Ureter (tissue), 1 donor: ENCODE data around the gene MYCL. TPM values are rescaled to one million over a fixed set of nuclear protein-coding genes. Genes with fewer than 3 reads are reported as not detected.
"Not testable (repeated sequence)": the region's sequence is repeated elsewhere in the genome, so short reads cannot be mapped to it uniquely, and the experiment has no call there.

Experiments
- DNase-seq: peaks from one replicate; pipeline ENCODE4 v3.0.0-alpha.2; 2020; ENCODE audit warnings: low spot score
- total RNA-seq: library from RNA; stranded (reverse); gene quantifications from one replicate; pipeline ENCODE4 v1.2.4, GENCODE V29; 2023
- donor health status: DM: yes; HTN: yes; CAD: no.

The MYCL gene
- total RNA-seq, 1 donor from 2014 or later, result 84.3 TPM

- DNase-seq, result no peak
Observed at GRCh38 chr1:39890880-39891279, 10.8 kb downstream of the MYCL start.

DNA sequence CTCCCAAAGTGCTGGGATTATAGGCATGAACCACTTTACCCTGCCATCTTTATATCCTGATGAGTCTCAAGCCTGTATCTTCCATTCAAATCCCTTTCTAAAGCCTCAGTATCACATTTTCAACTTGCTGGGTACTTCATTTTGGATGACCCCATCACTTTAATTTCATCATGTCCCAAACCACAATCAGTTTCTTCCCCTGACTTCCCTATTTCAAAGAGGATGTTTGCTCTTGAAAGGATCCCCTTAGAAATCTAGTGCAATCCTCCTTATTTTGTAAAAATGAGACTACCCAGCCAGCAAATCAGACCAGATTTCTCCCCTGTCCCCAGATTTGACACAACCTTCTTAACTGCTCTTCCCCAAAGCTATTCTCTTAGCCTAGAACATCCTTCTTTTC is 11.4 kb downstream of the MYCL start:
- no peak for DNase-seq

DNA sequence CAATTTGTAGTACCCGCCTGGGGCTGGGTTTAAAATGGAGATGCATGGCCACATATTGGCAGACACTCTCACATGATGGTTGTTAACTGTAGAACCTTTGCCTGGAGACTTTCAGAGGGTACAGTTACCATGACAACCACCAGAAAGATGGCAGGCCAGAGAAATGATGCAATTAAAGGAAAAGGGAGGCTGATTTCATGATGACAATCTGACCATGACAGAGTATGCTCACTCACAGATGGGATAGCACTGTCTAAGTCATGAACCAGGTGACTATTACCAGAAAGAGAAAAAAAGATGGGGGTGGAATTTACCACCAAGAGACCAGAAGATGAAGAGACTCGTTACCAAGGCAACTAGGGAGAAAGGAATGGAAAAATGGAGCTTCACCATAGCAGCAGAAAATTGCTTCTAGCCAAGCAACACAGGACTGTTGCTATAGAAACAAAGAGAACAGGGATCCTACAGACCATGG is 14.9 kb downstream of the MYCL start:
- no peak for DNase-seq

GRCh38 chr1:39885516-39885915 is 16.2 kb downstream of the MYCL start:
- no peak for DNase-seq

GRCh38 chr1:39882152-39882551 is 19.6 kb downstream of the MYCL start:
- no peak for DNase-seq

GRCh38 chr1:39877980-39878956 is 23.4 kb downstream of the MYCL start:
- no peak for DNase-seq

DNA sequence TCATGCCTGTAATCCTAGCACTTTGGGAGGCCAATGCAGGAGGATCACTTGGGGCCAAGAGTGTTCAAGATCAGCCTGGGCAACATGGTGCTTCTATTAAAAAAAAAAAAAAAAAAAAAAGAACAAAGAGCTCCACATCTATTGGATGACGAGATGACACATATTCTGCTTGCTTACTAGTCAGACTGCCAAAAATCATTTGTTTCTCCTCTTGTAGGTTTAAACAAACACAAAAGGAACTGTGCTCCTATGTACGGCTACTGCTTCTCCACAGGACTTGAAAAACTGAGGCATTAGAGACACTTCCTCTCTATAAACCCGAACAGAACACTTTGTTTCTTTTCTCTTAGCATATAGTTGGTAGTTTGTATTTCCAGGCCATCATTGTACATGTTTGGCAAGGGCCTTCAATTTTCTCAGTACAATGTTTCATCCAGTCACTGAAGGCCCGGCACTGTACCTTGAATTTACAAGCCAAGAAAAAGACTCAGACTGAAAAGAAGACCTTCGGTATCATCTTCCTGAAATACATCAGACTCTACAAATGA is 24.4 kb downstream of the MYCL start:
- DNase-seq, result no peak

- no peak for DNase-seq
Observed at GRCh38 chr1:39876144-39876543, 25.6 kb downstream of the MYCL start.

DNA sequence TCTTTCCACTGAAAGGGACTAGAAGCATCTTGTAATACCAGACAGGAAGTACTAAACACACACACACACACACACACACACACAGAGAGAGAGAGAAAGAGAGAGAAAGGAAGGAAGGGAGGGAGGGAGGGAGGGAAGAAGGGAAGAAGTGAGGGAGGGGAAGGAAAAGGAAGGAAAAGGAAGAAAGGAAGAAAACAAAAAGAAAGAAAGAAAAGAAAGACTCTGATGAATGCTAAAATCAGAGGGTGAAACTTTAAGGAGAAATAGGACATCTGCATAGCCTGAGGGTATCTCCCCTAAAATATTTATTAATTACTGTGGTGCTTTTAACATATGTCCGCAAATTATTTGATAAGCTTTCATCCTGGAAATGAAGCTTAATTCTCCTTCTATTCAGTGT is 29.0 kb downstream of the MYCL start:
- DNase-seq, result no peak

GRCh38 chr1:39871796-39872195 is 29.9 kb downstream of the MYCL start:
- DNase-seq, result no peak

GRCh38 chr1:39871043-39871442 is 30.7 kb downstream of the MYCL start:
- DNase-seq, result not testable (repeated sequence)

DNA sequence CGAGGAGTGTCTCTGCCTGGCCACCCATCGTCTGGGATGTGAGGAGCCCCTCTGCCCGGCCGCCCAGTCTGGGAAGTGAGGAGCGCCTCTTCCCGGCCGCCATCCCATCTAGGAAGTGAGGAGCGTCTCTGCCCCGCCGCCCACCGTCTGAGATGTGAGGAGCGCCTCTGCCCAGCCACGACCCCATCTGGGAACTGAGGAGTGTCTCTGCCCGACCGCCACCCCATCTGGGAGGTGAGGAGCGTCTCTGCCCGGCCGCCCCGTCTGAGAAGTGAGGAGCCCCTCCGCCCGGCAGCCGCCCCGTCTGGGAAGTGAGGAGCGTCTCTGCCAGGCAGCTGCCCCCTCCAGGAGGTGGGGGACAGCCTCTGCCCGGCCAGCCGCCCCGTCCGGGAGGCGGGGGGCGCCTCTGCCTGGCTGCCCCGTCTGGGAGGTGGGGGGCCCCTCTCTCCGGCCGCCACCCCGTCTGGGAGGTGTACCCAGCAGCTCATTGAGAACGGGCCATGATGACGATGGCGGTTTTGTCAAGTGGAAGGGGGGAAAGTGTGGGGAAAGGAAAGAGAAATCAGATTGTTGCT is 32.1 kb downstream of the MYCL start:
- DNase-seq, result not testable (repeated sequence)

GRCh38 chr1:39866767-39867166 is 35.0 kb downstream of the MYCL start:
- no peak for DNase-seq

- DNase-seq, result no peak
Observed at GRCh38 chr1:39865762-39866161, 36.0 kb downstream of the MYCL start.

DNA sequence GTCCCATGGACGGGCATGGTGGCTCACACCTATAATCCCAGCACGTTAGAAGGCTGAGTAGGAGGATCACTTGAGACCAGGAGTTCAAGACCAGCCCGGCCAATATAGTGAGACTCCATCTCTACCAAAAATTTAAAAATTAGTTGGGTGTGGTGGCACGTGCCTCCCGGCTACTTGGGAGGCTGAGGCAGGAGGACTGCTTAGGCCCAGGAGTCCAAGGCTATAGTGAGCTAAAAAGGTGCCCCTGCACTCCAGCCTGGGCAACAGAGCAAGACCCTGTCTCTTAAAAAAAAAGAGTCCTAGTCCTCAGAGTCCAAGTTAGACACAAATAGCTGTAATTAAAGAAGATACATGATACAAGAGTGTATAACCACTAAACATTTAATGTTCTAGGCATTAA is 38.5 kb downstream of the MYCL start:
- no peak for DNase-seq

DNA sequence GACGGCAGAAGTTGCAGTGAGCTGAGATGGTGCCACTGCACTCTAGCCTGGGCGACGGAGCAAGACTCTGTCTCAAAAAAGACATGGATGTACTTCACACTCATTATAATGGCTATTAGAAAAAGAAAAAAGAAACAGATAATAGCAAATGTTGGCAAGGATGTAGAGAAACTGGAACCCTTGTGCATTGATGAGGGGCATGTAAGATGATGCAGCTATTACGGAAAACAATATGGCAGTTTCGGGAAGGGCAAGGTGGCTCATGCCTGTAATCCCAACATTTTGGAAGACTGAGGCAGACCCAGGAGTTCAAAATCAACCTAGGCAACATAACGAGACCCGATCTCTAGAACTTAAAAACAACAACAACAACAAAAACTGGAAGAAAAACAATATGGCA is 40.7 kb downstream of the MYCL start:
- no peak for DNase-seq

DNA sequence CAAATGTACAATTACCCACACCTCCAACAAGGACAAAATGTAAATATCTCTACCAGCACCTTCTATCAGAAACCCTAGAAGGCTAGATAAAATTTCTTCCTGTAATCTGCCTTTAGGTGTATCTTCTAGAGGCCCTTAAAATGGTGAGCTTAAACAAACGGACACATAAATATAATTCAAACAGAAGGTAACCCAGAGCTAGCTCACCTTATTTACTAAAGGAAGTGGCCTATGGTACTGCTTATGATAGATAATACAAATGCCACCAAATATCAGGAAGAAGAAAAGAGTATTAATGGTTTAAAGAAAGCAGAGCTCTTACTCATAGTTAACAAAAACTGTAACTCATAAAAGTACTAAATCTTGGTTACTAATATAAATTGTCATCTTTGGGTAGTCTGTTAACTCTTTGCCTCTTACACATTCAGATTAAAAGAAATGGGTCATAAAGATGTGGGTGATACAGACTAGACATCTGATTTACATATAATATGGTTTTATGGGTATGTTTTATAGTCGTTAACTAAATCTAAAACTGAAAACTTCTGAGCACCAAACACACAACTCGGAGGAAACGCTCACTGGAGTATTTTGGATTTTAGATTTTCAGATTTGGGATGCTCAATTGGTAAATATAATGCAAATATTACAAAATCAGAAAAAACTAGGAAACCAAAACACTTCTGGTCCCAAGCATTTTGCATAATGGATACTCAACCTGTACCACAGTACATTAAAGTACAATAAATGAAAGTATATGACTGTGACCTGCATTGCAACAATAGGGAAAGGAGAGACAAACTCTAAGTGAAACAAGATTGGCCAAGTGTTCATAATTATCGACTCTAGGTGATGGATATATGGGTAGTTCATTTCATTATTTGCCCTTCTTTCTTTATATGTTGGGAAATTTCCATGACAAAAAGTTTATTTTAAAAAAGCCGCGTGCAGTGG is 41.6 kb downstream of the MYCL start:
- DNase-seq, result no peak

DNA sequence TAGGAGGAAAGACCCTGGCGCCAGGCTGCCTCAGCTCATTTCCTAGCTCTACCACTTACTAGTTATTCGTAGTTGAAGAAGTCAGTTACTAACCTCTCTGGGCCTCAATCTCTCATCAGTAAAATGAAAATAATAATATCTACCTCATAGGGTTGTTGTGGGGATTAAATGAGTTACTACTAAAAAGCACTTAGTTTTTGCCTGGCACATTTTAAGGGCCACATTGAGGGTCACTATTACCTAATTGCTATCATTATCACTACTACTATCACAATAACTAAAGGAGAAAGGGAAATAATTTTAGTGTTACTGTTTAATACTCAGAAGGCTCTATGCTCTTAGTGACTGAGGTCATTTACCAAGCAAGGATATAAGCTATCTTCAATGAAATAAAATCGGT is 43.4 kb downstream of the MYCL start:
- no peak for DNase-seq

DNA sequence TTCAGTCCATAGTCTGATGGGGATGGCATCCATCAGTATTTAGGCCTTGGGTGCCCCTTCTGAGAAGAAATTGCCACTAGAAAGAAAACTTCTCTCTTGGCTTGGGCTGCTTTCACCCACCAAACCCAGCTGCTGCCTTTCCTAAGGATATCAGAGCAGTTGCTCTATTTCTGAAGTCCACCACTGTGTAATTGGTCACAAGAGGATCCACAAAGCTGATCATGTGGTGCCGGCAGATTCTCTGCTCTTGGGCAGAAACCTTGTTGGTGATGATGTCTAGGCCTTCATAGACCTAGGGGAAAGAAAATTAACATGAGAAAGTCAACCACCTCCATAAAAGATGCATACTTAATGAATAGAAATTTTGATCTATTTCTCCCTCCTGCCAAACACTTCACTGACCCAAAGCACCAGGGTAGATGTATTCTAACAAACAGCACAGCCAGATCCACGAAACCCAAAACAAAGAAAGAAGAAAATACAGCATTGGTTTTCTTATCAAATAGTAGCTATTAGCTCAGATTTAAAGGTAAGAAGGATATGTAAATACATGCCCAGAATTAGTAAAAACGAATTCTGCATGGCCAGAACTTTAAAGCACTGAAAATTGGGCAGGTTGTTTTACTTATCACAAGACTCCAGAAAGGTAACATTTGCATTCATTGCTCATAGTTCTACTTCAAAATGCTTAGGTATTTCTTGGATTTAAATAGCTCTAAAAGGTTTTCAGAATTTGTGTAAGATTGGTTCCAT is 44.4 kb downstream of the MYCL start:
- DNase-seq, result no peak

DNA sequence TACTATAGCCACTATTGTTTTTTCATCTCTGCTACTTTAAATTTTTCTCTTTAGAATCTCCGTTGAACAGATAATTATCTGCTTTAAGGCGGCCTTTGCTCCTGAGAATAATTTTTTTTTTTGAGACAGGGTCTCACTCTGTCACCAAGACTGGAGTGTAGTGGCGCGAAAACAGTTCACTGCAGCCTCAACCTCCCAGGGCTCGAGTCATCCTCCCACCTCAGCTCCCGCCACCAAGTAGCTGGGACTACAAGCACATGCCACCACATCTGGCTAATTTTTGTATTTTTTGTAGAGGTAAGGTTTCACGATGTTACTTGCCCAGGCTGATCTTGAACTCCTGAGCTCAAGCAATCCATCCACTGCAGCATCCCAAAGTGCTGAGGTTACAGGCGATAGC is 47.0 kb downstream of the MYCL start:
- no peak for DNase-seq

- no peak for DNase-seq
Observed at GRCh38 chr1:39854314-39854713, 47.4 kb downstream of the MYCL start.
